22Rv1 (cell line): ENCODE data around the gene ASIC3.

Source experiments
- H3K27ac ChIP-seq: fragments of 450-650 bp; 2 replicates; pipeline ENCODE4 v1.5.1; 2017
- ZFX ChIP-seq: fragments of 450-650 bp; IDR thresholded peaks from 2 replicates; pipeline ENCODE4 v1.6.1; 2017; ENCODE audit warnings: antibody characterized with exemption, borderline replicate concordance
- TF ChIP-seq, protein P1 (sequence below): fragments of 450-650 bp; IDR thresholded peaks from 2 replicates; pipeline ENCODE4 v1.5.1; 2017; ENCODE audit warnings: mild to moderate bottlenecking

ASIC3 gene

DNA sequence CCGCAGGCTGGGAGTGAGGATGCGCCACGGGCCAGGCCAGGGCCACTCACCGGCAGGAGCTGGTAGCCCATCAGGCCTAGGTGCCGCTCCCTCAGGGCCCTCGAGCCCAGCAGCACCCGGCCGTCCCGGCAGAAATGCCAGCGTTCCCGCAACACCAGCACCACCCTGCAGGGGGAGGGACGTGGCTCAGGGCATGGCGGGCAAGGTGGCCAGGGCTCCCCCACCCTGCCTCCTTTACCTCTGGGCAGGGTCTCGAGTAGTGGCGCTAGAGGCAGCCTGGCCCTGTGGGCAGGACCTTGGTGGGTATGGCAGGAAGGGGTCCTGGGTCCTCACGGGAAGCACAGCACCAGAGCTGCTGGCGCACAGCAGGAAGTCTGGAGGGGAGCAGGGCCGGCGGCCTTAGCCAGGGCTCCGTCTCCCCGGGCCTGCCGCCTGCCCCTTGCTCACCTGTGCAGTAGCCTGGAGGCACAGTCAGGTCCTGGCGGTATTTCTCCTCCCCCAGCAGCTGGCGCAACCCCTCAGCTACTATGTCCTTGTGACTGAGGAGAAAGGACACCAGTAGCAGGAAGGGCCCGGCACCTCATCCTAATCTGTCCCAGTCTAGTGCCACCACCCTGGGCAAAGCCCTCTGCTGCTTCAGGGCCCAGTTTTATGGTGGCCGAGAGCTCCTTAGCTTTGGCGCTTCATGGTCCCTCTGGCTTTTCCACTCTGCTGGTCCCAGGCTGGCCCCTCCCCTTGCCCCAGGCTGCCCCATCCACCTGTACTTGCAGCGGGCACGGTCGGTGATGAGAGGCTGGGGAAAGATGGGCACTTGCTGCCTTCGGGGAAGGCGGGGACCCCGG, 28.8 kb downstream of the ASIC3 start:
- peak overlapping the region; percentile 100 for H3K27ac ChIP-seq

DNA sequence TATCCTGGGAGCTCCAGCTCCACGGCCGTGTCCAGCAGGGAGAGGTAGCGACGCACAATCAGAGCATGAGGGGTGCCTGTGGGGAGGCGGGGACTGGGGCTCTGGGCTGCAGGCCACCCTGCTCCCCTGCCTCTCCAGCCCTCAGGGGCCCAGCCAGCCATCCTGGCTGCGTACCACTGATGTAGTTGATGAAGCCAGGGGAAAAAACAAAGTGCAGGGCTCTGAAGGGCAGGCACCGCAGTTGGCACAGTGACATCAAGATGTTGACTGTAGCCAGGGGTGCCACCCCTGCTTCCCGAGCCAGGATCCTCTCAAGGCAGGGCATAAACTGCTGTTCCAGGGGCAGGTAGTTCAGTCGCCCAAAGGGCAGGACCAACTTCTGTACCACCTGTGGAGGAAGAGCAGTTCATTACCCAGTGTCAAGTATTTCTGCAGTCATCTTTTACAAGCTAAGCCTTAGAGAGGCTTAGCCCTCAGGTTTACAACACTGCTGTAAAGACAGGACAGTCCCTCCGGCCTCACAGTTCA, 29.4 kb downstream of the ASIC3 start:
- peak overlapping the region; percentile 100 for H3K27ac ChIP-seq
- TF ChIP-seq ZFX, result no peak
- TF ChIP-seq, protein P1, sequence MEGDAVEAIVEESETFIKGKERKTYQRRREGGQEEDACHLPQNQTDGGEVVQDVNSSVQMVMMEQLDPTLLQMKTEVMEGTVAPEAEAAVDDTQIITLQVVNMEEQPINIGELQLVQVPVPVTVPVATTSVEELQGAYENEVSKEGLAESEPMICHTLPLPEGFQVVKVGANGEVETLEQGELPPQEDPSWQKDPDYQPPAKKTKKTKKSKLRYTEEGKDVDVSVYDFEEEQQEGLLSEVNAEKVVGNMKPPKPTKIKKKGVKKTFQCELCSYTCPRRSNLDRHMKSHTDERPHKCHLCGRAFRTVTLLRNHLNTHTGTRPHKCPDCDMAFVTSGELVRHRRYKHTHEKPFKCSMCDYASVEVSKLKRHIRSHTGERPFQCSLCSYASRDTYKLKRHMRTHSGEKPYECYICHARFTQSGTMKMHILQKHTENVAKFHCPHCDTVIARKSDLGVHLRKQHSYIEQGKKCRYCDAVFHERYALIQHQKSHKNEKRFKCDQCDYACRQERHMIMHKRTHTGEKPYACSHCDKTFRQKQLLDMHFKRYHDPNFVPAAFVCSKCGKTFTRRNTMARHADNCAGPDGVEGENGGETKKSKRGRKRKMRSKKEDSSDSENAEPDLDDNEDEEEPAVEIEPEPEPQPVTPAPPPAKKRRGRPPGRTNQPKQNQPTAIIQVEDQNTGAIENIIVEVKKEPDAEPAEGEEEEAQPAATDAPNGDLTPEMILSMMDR, result no peak

More for the DNA sequence above, 28.8 kb downstream of the ASIC3 start:
- no peak for TF ChIP-seq ZFX
- TF ChIP-seq, protein P1, result peak; percentile 70

DNA sequence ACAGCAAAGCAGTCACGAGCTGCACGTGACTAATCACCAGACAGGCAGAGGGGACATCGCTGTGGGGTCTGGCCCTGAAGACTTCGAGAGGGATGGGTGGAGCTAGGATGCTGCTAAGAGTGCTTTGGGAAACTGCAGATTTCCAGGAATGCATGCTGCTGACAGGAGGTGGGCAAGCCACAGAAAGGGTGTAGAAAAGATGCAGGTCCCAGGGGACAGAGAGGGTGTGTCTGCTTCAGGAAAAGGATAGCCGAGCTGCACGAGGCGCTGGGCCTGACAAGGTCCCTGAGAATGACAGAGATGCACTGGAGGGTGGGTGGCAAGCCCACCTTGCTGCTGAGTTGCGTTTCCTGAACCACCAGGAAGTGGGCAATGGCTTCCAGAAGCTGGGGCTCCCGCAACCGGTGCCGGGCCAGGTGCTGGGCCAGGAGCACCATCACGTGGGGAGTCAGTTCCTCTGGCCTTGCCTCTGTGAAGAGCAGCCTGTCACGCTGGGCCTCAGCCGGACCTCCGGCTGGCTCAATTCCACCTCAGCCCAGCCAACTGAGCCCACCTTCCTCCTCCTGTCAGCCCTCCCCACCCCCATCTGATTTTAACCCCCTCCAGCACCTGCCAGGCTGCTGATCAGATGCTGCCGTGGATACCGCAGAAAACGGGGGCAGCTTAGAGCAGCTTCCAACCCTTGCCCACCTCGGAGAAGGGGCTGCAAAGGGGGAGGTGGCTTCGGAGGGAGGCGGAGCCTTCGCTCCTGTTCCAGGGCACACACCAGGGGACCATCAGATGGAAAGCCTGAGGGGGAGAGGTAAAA, 30.1 kb downstream of the ASIC3 start:
- peak overlapping the region; percentile 100 for H3K27ac ChIP-seq
- TF ChIP-seq, protein P1, result no peak
- no peak for TF ChIP-seq ZFX

DNA sequence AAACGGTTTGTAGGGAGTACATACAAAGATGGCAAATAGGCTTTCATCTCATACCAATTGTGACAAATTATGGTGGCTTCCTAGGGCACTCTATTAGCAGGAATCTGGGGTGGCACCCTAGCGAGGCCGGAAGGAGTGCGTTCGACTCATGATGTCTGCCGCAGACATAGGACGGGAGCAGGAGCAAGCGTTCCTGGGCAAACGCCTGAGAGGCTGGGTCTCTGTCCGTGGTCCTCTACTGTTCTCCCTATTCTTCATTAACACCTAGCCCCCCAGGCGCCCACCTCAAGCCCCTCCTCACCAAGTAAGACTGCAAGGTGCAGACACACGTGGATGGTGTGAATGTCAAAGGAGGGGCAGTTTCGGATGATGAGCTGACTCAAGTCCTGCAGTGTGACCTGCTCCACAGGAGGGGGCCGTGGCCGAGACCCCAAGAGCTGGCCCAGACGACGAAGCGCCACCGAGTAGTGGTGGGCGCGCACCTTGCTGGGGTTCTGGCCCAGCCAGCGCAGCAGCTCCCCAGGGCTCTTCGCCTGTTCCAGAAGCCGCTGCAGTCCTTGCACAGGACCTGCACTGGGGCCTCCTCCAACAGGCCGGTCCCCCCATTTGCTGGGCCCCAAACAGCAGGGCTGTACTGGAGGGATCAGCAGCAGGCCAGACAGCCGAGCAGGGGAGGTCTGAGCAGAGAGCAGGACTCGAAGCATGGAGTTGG, 31.0 kb downstream of the ASIC3 start:
- H3K27ac ChIP-seq, result peak overlapping the region; percentile 100
- TF ChIP-seq, protein P1, result no peak
- no peak for TF ChIP-seq ZFX

DNA sequence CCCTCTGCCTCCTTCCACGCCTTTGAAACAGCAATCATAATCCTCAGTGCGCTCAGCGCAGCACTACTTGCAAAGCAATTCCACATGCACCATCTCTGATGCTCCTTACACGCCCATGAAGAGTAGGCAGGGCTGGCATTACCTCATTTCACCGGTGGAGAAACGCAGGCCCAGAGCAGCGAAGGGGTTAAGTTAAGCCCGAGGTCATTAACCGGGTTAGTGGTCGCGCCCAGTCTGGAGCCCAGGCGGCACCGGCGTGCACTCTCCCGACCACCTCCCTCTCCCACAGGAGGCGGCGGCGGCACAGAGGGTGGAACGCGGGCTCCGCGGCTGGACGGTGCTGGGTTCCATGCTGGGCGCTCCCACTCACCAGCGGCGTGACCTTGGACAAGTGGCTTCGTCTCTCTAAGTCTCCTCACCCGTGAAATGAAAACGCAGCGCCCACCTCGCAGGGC, 31.8 kb downstream of the ASIC3 start:
- TF ChIP-seq, protein P1, result no peak
- TF ChIP-seq ZFX, result no peak
- peak overlapping the region; percentile 100 for H3K27ac ChIP-seq

DNA sequence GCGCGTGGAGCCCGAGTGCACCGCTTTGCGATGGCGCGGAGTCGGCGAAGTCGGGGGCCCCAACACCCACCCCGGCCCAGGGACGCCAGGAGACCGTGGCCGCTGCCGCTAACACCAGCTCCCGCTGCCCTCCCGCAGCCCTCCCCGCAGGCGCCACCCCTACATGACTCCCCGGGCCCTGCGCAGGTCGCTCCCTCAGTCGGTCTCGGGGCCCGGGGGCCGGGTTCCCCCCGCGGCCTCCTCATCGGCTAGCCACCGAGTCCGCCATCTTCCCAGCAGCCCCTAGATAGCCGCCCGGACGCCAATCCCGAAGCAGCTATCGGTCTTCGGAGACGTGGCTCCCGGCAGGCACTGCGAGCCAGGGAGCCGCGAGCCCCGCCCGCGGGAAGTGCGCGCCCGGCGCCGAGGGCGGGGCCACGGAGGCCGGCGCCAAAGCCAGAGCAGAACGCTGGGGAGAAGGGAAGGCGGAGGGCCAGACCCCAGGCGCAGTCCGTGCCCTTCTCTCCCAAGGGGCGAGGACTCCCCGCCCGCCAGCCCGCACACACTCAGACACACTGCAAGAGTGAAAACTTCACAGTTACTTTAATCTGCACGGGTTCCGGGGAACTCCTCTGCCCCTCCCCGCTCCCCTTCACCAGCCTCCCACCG, 32.3 kb downstream of the ASIC3 start, which contains the start of gene FASTK:
Gene FASTK, minus strand, starts transcription at position 288 of the 648 bp plus-strand sequence. Its CDS starts 43 bp downstream, at position 245.
- H3K27ac ChIP-seq, result peak within 1 kb of the TSS; percentile 100
- TF ChIP-seq, protein P1, result no peak
- no peak for TF ChIP-seq ZFX
